ENCODE measurements around the gene MAP9.
"Not testable (repeated sequence)": the region's sequence is repeated elsewhere in the genome, so short reads cannot be mapped to it uniquely, and the experiment has no call there.

The MAP9 gene

GRCh38 chr4:155353923-155354540 lies 22.7 kb downstream of the MAP9 start:
- peak; percentile 59 for DNase-seq (ENCODE audit: low spot score)

- DNase-seq (ENCODE audit: low spot score) = no peak
Measured at GRCh38 chr4:155342142-155342541, 34.6 kb downstream of the MAP9 start.

DNA sequence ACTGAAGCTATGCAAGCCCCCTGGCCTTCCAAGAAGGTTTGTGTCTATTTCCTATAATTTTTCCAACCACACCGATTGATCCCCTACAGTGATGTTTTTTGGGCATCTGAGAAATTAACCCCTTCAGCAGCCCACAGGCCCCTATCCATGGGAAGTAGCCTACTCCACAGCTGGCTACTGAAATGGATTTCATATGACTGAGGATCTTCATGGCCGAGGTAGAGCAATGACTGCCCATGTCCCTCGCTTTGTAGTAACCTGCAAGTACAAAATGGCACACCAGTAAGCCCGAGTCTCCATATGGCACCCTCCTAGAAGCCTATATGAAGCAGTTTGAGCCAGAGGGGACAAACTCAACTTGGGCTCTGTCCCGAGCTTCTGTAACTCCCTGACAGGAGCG lies 36.8 kb downstream of the MAP9 start:
- no peak for DNase-seq (ENCODE audit: low spot score)

GRCh38 chr4:155339588-155339987 lies 37.2 kb downstream of the MAP9 start:
- DNase-seq (ENCODE audit: low spot score) = no peak

DNA sequence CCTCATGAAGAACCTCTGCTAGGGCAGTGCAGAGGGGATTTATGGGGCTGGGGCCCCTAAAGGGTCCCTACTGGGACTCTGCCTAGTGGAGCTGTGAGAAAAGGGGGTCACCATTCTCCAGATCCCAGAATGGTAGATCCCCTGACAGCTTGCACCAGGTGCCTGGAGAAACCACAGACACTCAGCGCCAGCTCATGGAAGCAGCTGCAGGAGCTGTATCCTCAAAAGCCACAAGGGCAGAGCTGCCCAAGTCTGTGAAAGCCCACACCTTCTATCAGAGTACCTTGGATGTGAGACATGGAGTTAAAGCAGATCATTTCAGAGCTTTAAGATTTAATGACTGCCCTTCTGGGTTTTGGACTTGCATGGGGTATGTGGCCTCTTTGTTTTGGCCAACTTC lies 38.6 kb downstream of the MAP9 start:
- no peak for DNase-seq (ENCODE audit: low spot score)

DNA sequence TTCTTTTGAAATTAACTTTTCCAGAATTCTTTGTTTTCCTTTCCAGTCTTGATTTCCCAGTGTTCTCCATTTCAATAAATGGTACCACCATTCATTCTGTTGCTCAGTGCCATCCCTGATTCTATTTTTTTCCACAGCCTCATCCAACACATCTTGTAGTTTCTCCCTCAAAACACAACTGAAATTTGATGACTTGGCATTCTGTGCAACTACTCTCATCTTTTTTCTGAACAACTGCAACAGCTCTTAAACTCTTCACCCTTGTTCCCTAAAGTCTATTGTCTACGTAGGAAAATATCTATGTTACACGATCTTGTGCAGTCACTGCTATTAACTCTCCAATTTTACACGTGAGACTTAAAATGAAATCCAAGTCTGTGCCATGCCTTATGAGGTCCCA lies 40.5 kb downstream of the MAP9 start:
- no peak for DNase-seq (ENCODE audit: low spot score)

DNA sequence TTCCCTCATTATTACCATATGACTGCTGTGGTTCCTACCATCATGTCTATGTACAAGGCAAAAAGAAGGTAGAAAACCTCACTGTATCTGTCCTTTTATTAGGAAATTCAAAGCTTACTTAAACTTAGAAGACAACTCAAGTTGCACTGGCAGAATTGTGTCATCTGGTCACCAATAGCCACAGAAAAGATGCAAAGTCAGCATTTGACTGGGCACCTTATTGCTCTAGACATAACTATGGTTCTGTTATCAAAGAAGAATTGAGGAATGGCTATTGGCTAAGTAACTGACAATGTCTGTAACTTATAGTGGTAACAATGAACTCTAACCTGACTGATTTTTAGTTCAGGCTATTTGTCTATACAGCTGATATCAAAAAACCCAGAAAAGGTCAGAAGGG lies 45.3 kb downstream of the MAP9 start:
- no peak for DNase-seq (ENCODE audit: low spot score)

DNA sequence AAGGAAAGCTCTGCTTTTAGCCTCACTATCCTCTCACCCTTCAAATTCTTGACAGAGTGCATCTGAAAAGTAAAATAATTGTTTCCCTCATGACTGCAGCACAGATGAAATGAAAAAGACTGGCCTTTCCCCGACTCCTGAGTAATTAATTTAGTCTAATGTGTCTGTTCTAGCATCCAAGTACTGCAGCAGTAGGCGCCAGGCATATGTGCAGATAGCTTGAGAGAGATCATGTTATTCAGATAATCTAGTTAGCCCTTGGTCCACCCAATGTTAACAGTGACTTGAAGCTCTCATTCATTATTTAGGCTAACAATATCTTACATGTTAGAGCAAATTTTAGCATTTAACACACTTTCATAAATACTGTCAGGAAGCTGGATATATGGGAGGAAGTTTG lies 54.0 kb downstream of the MAP9 start:
- peak; percentile 91 for DNase-seq (ENCODE audit: low spot score)

DNA sequence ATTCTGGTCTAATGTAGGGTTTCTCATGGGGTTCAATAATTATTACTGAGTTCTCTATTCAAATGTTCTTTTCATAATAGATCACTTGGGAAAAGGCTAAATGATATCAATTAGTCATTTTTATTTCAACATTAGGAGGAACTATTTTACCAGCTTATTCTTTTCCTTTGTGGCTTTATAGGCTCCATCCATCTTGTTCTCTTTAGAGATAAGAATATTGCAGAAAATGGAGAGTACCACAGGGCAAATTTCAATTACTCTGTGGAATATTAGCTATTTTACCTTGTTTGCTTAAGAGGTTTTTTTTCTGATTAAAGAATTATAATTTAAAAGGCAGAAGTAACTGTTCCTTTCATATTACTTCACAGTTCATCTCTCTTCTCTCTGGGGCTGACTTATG lies 55.8 kb downstream of the MAP9 start:
- DNase-seq (ENCODE audit: low spot score) = no peak

GRCh38 chr4:155319516-155319915 lies 57.2 kb downstream of the MAP9 start:
- DNase-seq (ENCODE audit: low spot score) = no peak

DNA sequence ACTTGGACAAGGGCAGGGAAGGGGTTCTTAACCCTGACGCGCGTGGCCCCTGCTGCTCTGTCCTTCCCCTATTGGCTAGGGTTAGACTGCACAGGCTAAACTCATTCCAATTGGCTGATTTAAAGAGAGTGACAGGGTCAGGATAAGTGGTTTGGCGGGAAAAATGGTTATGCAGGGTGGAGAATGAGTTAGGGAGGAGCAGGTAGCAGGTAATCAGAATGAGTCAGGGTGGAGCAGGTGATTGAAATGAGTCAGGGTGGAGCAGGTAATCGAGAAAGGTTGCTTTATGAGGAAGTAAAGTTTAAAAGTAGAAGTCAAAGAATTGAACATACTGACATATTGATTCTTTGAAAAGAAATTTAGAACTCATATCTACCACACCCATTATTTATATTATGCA lies 64.7 kb downstream of the MAP9 start:
- DNase-seq (ENCODE audit: low spot score) = not testable (repeated sequence)

- no peak for DNase-seq (ENCODE audit: low spot score)
Measured at GRCh38 chr4:155307731-155308277, 69.0 kb downstream of the MAP9 start.

DNA sequence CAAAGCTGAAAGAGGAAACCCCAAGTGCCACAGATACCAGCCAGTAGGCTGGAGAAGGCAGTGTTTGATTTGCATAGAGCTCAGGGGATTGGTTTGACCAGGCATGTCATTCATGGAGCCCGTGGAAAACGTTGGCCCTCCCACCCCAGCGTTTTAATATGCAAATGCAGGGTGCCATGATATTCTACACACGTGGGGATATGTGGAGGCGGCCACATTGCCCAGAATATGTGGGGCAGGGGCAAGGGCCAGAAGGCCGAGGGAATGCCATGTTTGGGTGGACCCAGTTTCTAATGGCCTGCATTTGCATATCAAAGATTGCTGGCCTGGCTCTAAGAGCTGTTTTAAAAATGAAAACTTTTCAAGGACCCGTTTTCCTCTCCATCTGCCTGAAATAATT lies 71.1 kb downstream of the MAP9 start:
- DNase-seq (ENCODE audit: low spot score) = no peak

- no peak for DNase-seq (ENCODE audit: low spot score)
Measured at GRCh38 chr4:155304375-155304774, 72.4 kb downstream of the MAP9 start.

GRCh38 chr4:155299103-155299502 lies 77.7 kb downstream of the MAP9 start:
- no peak for DNase-seq (ENCODE audit: low spot score)

Small RNA genes lying within 50 kb of the gene (small RNA-seq; reads per million reads assigned to genes)
- gene AC097467.4 (0 reads per million in 2 experiments), gene YWHAEP4 (0 reads per million in 2 experiments)

Measured in SK-N-DZ (cell line).